Lung (tissue), 12 donors: ENCODE measurements around the gene SPAG9. TPM values are rescaled to one million over a fixed set of nuclear protein-coding genes. Genes with fewer than 3 reads are reported as not detected.
"Not testable (repeated sequence)": the region's sequence is repeated elsewhere in the genome, so short reads cannot be mapped to it uniquely, and the experiment has no call there.

Source experiments
- ATAC-seq: fragments of 200-7000 bp; cut with Tn5 transposase; one replicate; pipeline ENCODE4 v1.9.1; 2020; ENCODE audit warnings: moderate number of reproducible peaks; ENCODE audit not compliant: insufficient read depth, low FRiP score
- DNase-seq, 3 donors: peaks; one replicate each; pipeline ENCODE4 v3.0.0-alpha.2; 2013 to 2017
- H3K27ac ChIP-seq, 2 donors: one replicate each; pipeline ENCODE4 v1.5.1; 2013; ENCODE audit warnings: mild to moderate bottlenecking in 2 of 2, moderate library complexity in 2 of 2, control low read depth in 1 of 2, inconsistent platforms in 1 of 2, low read depth in 1 of 2, low read length in 1 of 2
- H3K27me3 ChIP-seq, 3 donors: one replicate each; pipeline ENCODE4 v1.5.1; 2013; ENCODE audit warnings: low read length in 2 of 3; ENCODE audit not compliant: control insufficient read depth in 3 of 3, insufficient read depth in 3 of 3
- H3K36me3 ChIP-seq, 4 donors: one replicate each; pipeline ENCODE4 v1.5.1; 2013; ENCODE audit warnings: low read length in 4 of 4, mild to moderate bottlenecking in 1 of 4, moderate library complexity in 1 of 4; ENCODE audit not compliant: control insufficient read depth in 4 of 4, insufficient read depth in 4 of 4
- H3K4me1 ChIP-seq, 5 donors: one replicate each; pipeline ENCODE4 v1.5.1; 2013; ENCODE audit warnings: low read length in 5 of 5, mild to moderate bottlenecking in 2 of 5, moderate library complexity in 1 of 5; ENCODE audit not compliant: control insufficient read depth in 5 of 5, insufficient read depth in 5 of 5
- H3K4me3 ChIP-seq: one replicate; pipeline ENCODE4 v1.5.1; 2013; ENCODE audit warnings: mild to moderate bottlenecking, control low read depth, moderate library complexity
- H3K9ac ChIP-seq, 2 donors: one replicate each; pipeline ENCODE4 v1.5.1; 2013; ENCODE audit warnings: low read length in 2 of 2, control low read depth in 1 of 2; ENCODE audit not compliant: insufficient read depth in 1 of 2
- H3K9me3 ChIP-seq, 4 donors: one replicate each; pipeline ENCODE4 v1.5.1; 2013; ENCODE audit warnings: low read length in 3 of 4, mild to moderate bottlenecking in 1 of 4, moderate library complexity in 1 of 4; ENCODE audit not compliant: control insufficient read depth in 4 of 4, insufficient read depth in 3 of 4
- WGBS, 2 donors: extraction: QIAGEN DNeasy Blood & Tissue Kit; methylation state at CpG; one replicate each; pipeline ENCODE4 v1.1.7; 2013; 5-methylcytosine and 5-hydroxymethylcytosine counted together
- polyA plus RNA-seq, 2 donors: library from polyadenylated mRNA; stranded (reverse); fragments of 200-250 nt; gene quantifications; one replicate each; pipeline ENCODE4 v1.2.1, GENCODE V29; 2013
- total RNA-seq, 2 donors: library from RNA; depleted of rRNA in 1 of 2; stranded (reverse); fragments of >200 nt in 1 of 2; gene quantifications; one replicate each; pipeline ENCODE4 v1.2.1, GENCODE V29; 2014 to 2021
- TF ChIP-seq, protein P1 (sequence below): IDR thresholded peaks from 2 replicates; pipeline ENCODE4 v1.5.1; 2012; ENCODE audit warnings: mild to moderate bottlenecking; ENCODE audit errors: control extremely low read depth, extremely low read depth
- donor health status: control.
- donor health status: control.
- donor health status: Bipolar disorder and iron deficiency.
- donor health status: healthy.
- donor health status: DM: yes; HTN: yes; CAD: no.

SPAG9 gene
- total and polyA plus RNA-seq, 4 donors = 37.2 to 174 (median 75.2) TPM

DNA sequence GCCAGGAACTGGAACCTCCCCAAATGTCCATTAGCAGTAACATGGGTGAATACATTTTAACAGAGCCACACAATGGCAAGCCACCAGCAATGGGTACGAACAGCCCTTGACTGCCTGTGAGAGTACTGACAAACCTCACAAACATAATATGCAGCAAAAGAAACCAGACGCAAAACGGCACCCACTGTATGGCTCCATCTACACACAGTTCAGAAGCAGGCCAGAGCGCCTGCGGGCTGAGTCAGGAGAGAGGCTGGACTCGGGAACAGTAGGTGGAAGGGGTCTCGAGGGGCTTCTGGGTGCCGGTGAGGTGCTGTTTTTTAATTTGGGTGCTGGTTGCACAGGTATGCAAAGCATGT is 177.1 kb downstream of the SPAG9 start:
- Histone ChIP-seq H3K9ac (no peak overlapping the region), H3K4me3 (no peak overlapping the region), H3K36me3 (no peaks in the 10 kb centered on the region), H3K9me3 (no peaks in the 10 kb centered on the region), H3K27ac (peak overlapping the region; percentile 81 to 93), H3K27me3 (no peaks in the 10 kb centered on the region), H3K4me1 (peaks cover 0 to 21% (median 7%) of the 10 kb centered on the region in 5 donors)
- TF ChIP-seq, protein P1, sequence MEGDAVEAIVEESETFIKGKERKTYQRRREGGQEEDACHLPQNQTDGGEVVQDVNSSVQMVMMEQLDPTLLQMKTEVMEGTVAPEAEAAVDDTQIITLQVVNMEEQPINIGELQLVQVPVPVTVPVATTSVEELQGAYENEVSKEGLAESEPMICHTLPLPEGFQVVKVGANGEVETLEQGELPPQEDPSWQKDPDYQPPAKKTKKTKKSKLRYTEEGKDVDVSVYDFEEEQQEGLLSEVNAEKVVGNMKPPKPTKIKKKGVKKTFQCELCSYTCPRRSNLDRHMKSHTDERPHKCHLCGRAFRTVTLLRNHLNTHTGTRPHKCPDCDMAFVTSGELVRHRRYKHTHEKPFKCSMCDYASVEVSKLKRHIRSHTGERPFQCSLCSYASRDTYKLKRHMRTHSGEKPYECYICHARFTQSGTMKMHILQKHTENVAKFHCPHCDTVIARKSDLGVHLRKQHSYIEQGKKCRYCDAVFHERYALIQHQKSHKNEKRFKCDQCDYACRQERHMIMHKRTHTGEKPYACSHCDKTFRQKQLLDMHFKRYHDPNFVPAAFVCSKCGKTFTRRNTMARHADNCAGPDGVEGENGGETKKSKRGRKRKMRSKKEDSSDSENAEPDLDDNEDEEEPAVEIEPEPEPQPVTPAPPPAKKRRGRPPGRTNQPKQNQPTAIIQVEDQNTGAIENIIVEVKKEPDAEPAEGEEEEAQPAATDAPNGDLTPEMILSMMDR = no peak
- WGBS, 2 donors = 63 to 80% methylated on average over 8 of the region's 8 CpGs
- DNase-seq (no peak), ATAC-seq (no peak)

DNA sequence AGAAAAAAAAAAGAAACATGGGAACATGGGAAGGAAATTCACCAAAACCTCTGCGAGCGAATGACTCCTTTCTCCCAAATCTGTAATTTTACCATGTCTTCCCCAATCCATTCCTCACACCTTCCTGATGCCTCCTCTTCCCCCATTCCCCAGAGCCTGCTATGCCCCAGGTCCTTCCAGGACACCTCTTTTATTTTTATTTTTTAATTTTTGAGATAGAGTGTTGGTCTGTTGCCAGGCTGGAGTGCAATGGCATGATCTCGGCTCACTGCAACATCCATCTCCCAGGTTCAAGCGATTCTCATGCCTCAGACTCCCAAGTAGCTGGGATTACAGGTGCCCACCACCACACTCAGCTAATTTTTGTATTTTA is 179.0 kb downstream of the SPAG9 start:
- H3K9ac ChIP-seq, DNase-seq, H3K9me3 ChIP-seq, H3K27me3 ChIP-seq, ATAC-seq, H3K27ac ChIP-seq, H3K4me3 ChIP-seq, H3K36me3 ChIP-seq: not testable (repeated sequence)
- H3K4me1 ChIP-seq = peaks cover 0 to 17% (median 0%) of the 10 kb centered on the region in 5 donors
- 99% methylated on average over 4 of the region's 4 CpGs for WGBS, 2 donors

GRCh38 chr17:50939795-50940684 is 180.6 kb downstream of the SPAG9 start:
- DNase-seq (no peak), ATAC-seq (no peak)
- Histone ChIP-seq H3K27me3 (no peaks in the 10 kb centered on the region), H3K27ac (no peak overlapping the region), H3K36me3 (no peaks in the 10 kb centered on the region), H3K9ac (no peak overlapping the region), H3K4me3 (no peak overlapping the region), H3K4me1 (peaks cover 0 to 15% (median 0%) of the 10 kb centered on the region in 5 donors), H3K9me3 (no peaks in the 10 kb centered on the region)
- 91 to 93% methylated on average over 16 of the region's 16 CpGs for WGBS, 2 donors
- TF ChIP-seq, protein P1 = no peak

GRCh38 chr17:50939542-50939794 is 181.2 kb downstream of the SPAG9 start:
- TF ChIP-seq, protein P1 = no peak
- H3K27me3 ChIP-seq = no peaks in the 10 kb centered on the region
- 94 to 98% methylated on average over 4 of the region's 4 CpGs for WGBS, 2 donors
- H3K27ac ChIP-seq = no peak overlapping the region
- ATAC-seq (no peak), DNase-seq (no peak)
- no peak overlapping the region for H3K9ac ChIP-seq
- H3K9me3 ChIP-seq = no peaks in the 10 kb centered on the region
- no peaks in the 10 kb centered on the region for H3K36me3 ChIP-seq
- H3K4me3 ChIP-seq = no peak overlapping the region
- peaks cover 0 to 11% (median 0%) of the 10 kb centered on the region in 5 donors for H3K4me1 ChIP-seq
